ENCODE measurements around the gene CTNNA2. TPM values are rescaled to one million over a fixed set of nuclear protein-coding genes. Genes with fewer than 3 reads are reported as not detected.
"Not testable (repeated sequence)": the region's sequence is repeated elsewhere in the genome, so short reads cannot be mapped to it uniquely, and the experiment has no call there.

Gene CTNNA2
- polyA plus RNA-seq, 3 donors, result 4.1 to 5.4 (median 4.4) TPM

DNA sequence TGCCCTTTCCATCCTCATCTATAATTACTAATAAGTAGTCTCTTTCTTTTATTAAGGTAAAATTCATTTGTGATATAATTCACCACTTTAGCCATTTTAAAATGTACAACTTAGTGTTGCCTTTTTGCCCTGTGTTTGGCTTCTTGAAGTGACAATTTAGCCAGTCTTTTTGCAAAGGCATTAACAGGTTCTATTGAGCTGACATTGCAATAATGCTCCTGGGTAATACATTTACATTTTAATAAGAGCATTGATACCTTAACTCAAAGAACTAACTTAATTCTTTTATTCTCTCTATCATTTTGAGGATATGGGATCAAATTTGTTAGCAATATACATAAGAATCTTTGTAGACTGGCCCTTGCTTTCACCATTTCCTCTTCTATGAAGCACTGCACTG lies 549.4 kb downstream of the CTNNA2 start:
- DNase-seq (ENCODE audit: low read depth in 3 of 3, low spot score in 2 of 3), result no peak

GRCh38 chr2:80068038-80068731 lies 555.3 kb downstream of the CTNNA2 start:
- DNase-seq (ENCODE audit: low read depth in 3 of 3, low spot score in 2 of 3), result no peak

GRCh38 chr2:80070587-80070986 lies 557.7 kb downstream of the CTNNA2 start:
- no peak for DNase-seq (ENCODE audit: low read depth in 3 of 3, low spot score in 2 of 3)

DNA sequence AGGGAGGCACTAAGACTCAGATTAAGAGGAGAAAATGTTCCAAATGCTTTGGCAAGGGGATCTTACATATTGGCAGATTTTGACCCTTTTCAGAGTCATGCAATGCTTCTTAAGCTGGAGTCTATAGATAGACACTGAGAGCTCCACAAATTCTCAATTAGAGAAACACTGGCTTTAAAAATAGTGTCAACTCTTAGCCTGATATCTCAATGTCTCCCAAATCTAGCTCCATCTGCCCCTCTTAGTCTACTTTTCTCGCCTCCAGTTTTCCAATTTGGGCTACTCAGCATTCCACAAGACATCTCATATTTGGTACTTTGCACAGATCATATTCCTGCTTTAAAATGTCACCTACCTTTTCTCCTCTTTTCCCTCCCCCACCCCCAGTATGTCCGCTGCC lies 559.1 kb downstream of the CTNNA2 start:
- no peak for DNase-seq (ENCODE audit: low read depth in 3 of 3, low spot score in 2 of 3)

GRCh38 chr2:80073134-80073561 lies 560.3 kb downstream of the CTNNA2 start:
- peak in 2 of 3 donors; percentile 50 to 55 for DNase-seq (ENCODE audit: low read depth in 3 of 3, low spot score in 2 of 3)

DNA sequence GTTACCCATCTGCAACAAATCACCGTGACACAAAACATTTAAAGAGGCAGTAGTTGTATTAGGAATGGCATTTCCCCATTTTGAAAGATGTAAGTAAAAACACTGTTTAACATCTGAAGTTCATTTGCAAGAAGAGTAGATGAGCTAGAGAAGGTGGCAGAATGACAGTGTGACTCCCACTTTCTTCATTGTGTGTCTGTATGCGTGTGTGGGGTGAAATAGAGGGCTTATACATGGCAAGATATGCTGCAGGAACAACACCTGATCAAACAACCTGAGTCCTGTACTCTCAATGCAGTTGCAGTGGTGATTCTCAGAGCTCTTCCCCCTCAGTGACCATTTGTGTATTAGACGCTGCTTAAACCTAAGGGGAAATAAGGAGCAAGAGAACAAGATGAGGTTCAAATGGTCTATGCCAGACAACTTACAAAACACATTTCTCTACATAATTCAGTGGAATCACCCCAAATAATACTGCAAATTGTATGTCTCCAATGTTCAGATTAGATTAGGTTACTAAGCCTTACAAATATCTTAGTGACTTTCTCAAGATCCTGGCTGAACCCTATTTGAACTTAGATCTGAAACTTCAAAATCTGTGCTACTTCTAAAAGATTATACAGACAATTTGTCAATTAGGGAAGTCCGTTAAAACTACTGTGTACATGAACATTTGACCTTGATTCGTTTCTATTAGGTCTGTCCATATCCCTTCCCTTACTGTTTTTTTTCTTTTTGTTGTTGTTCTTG lies 561.6 kb downstream of the CTNNA2 start:
- no peak for DNase-seq (ENCODE audit: low read depth in 3 of 3, low spot score in 2 of 3)

DNA sequence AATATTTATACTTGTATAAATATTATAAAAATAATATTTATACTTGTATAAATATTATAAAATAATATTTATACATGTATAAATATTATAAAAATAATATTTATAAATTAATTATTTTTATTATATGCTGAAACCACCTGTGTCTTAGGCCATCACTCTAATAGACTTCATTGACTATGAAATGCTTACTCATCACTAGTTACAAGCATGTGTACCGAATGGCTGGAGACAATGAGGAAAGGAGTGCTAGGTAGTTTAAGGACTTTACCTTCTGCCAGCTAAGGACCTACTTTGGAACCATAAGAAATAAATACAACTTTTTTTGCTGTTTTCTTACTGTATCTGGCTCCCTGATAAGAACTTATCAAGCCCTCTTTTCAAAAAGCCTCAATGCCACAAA lies 562.9 kb downstream of the CTNNA2 start:
- DNase-seq (ENCODE audit: low read depth in 3 of 3, low spot score in 2 of 3), result no peak

DNA sequence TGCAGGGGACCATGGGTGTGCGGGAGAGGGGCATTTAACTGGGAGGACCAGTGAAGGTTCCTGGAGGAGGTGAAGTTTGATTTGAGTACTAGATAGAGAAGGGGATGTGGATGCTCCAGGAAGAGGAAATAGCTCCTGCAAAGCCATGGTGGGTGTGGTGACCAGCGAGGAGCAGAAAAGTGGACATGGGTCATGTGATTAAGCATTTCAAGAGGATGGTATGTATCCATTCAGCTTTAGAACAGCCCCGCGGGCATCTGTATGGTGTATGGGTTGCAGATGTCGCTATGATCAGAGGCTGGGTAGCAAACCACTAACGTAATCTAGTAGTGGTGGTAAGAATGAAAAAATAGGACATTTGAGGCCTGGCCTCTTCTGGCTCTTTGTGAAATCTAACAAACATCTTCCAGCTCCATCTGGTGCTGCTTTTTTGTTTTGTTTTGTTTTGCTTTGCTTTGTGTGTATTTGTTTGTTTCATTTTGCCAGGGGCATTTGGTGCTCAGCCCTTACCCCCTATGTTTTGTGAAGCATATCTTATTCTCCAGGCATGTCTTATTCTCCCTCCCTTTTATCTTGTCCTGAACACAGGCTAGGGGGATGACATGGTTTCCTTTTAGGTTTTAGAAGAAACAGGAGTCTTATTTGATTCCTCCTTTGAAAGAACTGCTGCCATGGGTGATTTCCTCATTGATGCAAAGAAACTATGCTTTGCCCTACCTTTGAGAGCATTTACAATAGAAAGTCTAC lies 565.6 kb downstream of the CTNNA2 start:
- DNase-seq (ENCODE audit: low read depth in 3 of 3, low spot score in 2 of 3), result no peak

- DNase-seq (ENCODE audit: low read depth in 3 of 3, low spot score in 2 of 3), result no peak
Measured at GRCh38 chr2:80080957-80081356, 568.1 kb downstream of the CTNNA2 start.

DNA sequence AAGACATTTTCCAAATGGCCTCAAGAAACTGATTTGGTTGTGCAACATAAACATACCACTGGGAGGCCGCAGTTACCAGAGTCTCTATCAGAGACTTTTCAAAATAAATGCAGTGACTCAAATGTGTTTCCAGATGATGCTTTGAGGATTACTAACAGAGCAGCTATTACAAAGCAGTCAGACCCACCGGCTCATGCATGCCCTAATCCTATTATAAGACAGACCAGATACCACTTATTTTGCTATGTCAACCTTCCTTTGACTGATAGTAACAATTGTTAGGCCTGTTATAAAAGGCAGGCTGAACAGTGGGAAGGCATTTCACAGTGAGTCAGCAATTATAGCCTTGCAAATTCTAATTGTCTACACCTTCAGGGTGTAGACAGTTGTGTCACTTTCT lies 574.0 kb downstream of the CTNNA2 start:
- no peak for DNase-seq (ENCODE audit: low read depth in 3 of 3, low spot score in 2 of 3)

DNA sequence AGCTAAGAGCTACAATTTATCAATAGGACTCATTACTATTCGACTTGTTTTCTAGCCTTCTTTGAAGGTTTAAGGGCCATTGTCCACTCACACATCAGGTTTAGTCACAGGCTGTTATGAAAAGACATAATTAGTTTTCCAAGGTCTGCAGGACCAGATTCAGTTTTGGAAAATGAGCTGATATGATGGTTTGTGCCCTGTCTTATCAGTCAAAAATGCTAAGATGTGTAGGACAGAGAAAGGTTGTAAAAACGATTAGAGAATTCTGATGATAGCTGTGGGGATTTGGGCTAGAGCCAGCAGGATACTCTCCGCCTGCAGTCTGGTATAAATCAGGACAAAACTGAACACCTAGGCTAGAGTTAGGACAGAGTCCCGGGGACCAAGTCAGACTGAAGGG lies 578.4 kb downstream of the CTNNA2 start:
- DNase-seq (ENCODE audit: low read depth in 3 of 3, low spot score in 2 of 3), result no peak

- no peak for DNase-seq (ENCODE audit: low read depth in 3 of 3, low spot score in 2 of 3)
Measured at GRCh38 chr2:80092474-80092873, 579.6 kb downstream of the CTNNA2 start.

GRCh38 chr2:80098503-80098902 lies 585.7 kb downstream of the CTNNA2 start:
- not testable (repeated sequence) for DNase-seq (ENCODE audit: low read depth in 3 of 3, low spot score in 2 of 3)

DNA sequence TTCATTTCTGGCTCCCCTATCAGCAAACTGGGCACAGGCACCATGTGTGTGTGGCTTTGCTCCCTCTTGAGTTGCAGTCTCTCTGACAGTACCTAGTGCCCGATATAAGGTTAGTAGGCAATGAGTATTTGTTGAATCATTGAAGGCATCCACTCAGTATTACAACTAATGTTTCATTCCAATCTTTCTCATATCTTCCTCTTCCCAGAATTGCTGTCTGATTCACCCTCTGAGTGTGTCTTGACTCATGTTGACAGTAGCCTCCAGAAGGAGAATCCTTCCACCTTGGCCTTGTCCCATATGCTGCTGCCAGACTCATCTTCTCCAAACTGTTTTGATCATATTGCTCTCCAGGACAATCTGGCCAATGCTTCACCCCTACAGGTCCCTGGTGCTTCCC lies 589.2 kb downstream of the CTNNA2 start:
- no peak for DNase-seq (ENCODE audit: low read depth in 3 of 3, low spot score in 2 of 3)

GRCh38 chr2:80105015-80105640 lies 592.3 kb downstream of the CTNNA2 start:
- no peak for DNase-seq (ENCODE audit: low read depth in 3 of 3, low spot score in 2 of 3)

GRCh38 chr2:80111185-80111584 lies 598.3 kb downstream of the CTNNA2 start:
- DNase-seq (ENCODE audit: low read depth in 3 of 3, low spot score in 2 of 3), result no peak

DNA sequence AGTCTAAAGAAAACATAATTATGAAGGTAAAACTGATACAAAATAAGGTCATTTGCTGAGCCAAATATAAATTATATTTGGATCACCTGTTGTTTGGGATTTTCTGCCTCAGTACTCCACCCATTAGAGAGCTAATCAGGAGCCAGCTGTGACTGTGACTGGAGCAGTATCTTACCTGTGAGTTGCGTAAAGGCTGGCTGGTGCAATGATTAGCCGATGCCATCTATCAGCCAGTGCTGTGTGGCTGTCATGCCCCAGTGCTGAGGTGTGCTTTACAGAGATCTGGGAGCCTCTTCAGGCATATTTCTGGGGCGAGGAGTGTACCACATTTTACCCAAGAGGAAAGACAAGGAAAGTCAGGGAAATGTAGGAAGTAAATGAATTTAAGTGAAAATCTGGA lies 599.9 kb downstream of the CTNNA2 start:
- DNase-seq (ENCODE audit: low read depth in 3 of 3, low spot score in 2 of 3), result no peak

GRCh38 chr2:80113399-80113798 lies 600.5 kb downstream of the CTNNA2 start:
- DNase-seq (ENCODE audit: low read depth in 3 of 3, low spot score in 2 of 3), result no peak

DNA sequence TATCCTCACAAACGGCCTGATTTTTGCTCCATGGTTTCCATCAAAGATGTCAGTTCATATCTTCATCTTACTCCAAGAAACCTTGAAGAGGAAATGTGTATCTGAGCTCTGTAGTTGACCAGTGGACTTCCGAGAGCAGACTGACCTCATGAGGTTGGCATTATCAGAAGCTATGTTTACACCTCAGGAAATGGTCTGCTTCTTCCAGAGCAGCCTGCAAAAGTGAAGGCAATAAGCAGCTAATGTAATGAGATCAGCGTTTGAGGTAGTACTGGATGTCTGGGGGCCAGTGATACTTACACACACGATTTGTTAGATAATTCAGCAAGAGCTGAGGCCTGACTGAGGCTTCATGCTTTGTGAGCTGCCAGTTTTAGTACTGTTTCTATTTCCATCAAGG lies 602.0 kb downstream of the CTNNA2 start:
- no peak for DNase-seq (ENCODE audit: low read depth in 3 of 3, low spot score in 2 of 3)

- no peak for DNase-seq (ENCODE audit: low read depth in 3 of 3, low spot score in 2 of 3)
Measured at GRCh38 chr2:80117401-80117800, 604.5 kb downstream of the CTNNA2 start.

DNA sequence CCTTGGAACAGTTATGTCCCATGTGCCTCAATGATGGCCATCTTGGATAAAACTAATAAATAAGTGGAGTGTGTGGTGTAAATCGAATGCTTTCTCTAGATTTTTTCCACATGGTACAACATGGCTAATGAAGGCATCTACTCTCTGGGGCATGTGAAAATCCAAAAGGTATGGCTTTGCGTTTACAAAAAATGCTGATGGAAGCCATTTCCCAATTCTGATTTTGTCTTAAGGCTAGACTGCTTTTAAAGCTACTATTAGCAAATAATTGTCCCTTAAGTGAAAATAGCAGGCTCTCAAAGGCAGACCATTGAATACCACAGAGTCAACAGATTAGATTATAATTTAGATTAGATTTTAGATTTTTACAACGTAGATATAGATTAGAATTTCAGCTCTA lies 608.0 kb downstream of the CTNNA2 start:
- no peak for DNase-seq (ENCODE audit: low read depth in 3 of 3, low spot score in 2 of 3)

Data from right renal cortex interstitium (tissue), 3 donors.